ENCODE measurements around the gene TMEM203.

The TMEM203 gene

GRCh38 chr9:137161558-137162486 lies 43.6 kb downstream of the TMEM203 start:
- peak; percentile 23 for DNase-seq (ENCODE audit: low read depth)
- no peak for TF ChIP-seq CTCF (IDR thresholded peaks at IDR 0.05; ENCODE audit: insufficient read depth, low read depth, low read length, missing control alignments)
- H3K4me3 ChIP-seq (ENCODE audit: low read length) = no peak overlapping the region

- H3K4me3 ChIP-seq (ENCODE audit: low read length) = no peak overlapping the region
- no peak for TF ChIP-seq CTCF (IDR thresholded peaks at IDR 0.05; ENCODE audit: insufficient read depth, low read depth, low read length, missing control alignments)
- DNase-seq (ENCODE audit: low read depth) = no peak
Measured at GRCh38 chr9:137160716-137161557, 44.5 kb downstream of the TMEM203 start.

- DNase-seq (ENCODE audit: low read depth) = no peak
- no peak overlapping the region for H3K4me3 ChIP-seq (ENCODE audit: low read length)
- no peak for TF ChIP-seq CTCF (IDR thresholded peaks at IDR 0.05; ENCODE audit: insufficient read depth, low read depth, low read length, missing control alignments)
Measured at GRCh38 chr9:137160054-137160425, 45.4 kb downstream of the TMEM203 start.

GRCh38 chr9:137159105-137160053 lies 46.1 kb downstream of the TMEM203 start:
- no peak overlapping the region for H3K4me3 ChIP-seq (ENCODE audit: low read length)
- DNase-seq (ENCODE audit: low read depth) = no peak
- TF ChIP-seq CTCF (IDR thresholded peaks at IDR 0.05; ENCODE audit: insufficient read depth, low read depth, low read length, missing control alignments) = no peak

- DNase-seq (ENCODE audit: low read depth) = no peak
- TF ChIP-seq CTCF (IDR thresholded peaks at IDR 0.05; ENCODE audit: insufficient read depth, low read depth, low read length, missing control alignments) = no peak
- H3K4me3 ChIP-seq (ENCODE audit: low read length) = no peak overlapping the region
Measured at GRCh38 chr9:137158625-137159024, 46.8 kb downstream of the TMEM203 start.
